ENCODE results near the gene VILL. TPM values are rescaled to one million over a fixed set of nuclear protein-coding genes. Genes with fewer than 3 reads are reported as not detected.
"Not testable (repeated sequence)": the region's sequence is repeated elsewhere in the genome, so short reads cannot be mapped to it uniquely, and the experiment has no call there.

The VILL gene
- total RNA-seq, 1 experiment from 2014 or later, result 1.2 TPM

- H3K27ac ChIP-seq (ENCODE audit: low read depth, low read length), result no peak overlapping the region
- POLR2A ChIA-PET, result no interaction called here
- no TSS peak for BruUV-seq (replicated peaks)
Measured at GRCh38 chr3:37987751-37988179, 2.8 kb upstream of the VILL start.

GRCh38 chr3:37988376-37988775 lies 2.2 kb upstream of the VILL start:
- H3K9me2 ChIP-seq (ENCODE audit: insufficient read depth); H4K20me1 ChIP-seq (ENCODE audit: insufficient read depth); ATAC-seq; H3K79me2 ChIP-seq (ENCODE audit: insufficient read depth, low read length); H3K27ac ChIP-seq (ENCODE audit: low read depth, low read length); H3K9me3 ChIP-seq (ENCODE audit: control insufficient read depth in 1 of 2, insufficient read depth in 1 of 2, low read depth in 1 of 2, low read length in 2 of 2); RAD21 ChIA-PET (ENCODE audit: low non-redundant PET in 1 of 2, low total read pairs in 2 of 2, uncharacterized antibody in 2 of 2, unreplicated experiment in 2 of 2); BruUV-seq (replicated peaks); POLR2A ChIA-PET; DNase-seq (ENCODE audit: low read depth, low spot score); H3K4me3 ChIP-seq (replicated peaks in 1 of 2; ENCODE audit: low read depth in 1 of 2, low read length in 2 of 2); H3K27me3 ChIP-seq (ENCODE audit: insufficient read depth, low read length); H2AFZ ChIP-seq (ENCODE audit: low read depth, low read length, poor library complexity, severe bottlenecking); H3K36me3 ChIP-seq (ENCODE audit: control insufficient read depth in 1 of 2, insufficient read depth in 2 of 2, low read length in 2 of 2); H3K9ac ChIP-seq (ENCODE audit: low read length); H3K4me2 ChIP-seq (ENCODE audit: low read length); intact Hi-C loops (cut with micrococcal nuclease): not testable (repeated sequence)
- H3K4me1 ChIP-seq (ENCODE audit: control insufficient read depth in 1 of 2, insufficient read depth in 2 of 2, low read length in 2 of 2), result peaks cover 10 to 30% of the 10 kb centered on the region in 2 experiments; a peak in 3 of 4 replicates
- CTCF ChIA-PET, result interaction anchor here (1.0 kb wide), 1 partner anchor 133 kb away, joined by 3 read pairs; no protein-coding TSS in a partner anchor

More at GRCh38 chr3:37987751-37988179, 2.8 kb upstream of the VILL start:
- no peaks in the 10 kb centered on the region for H3K27me3 ChIP-seq (ENCODE audit: insufficient read depth, low read length)
- ChIA-PET RAD21 (ENCODE audit: low non-redundant PET in 1 of 2, low total read pairs in 2 of 2, uncharacterized antibody in 2 of 2, unreplicated experiment in 2 of 2) (no interaction called here), CTCF (no interaction called here)
- no peak overlapping the region for H3K9ac ChIP-seq (ENCODE audit: low read length)
- no peak overlapping the region for H3K4me3 ChIP-seq (replicated peaks in 1 of 2; ENCODE audit: low read depth in 1 of 2, low read length in 2 of 2)
- intact Hi-C loops (cut with micrococcal nuclease), result no loop called here
- TF ChIP-seq EZH2 (IDR thresholded peaks at IDR 0.05) (no peak), MAX (IDR thresholded peaks at IDR 0.05) (no peak), EZH2phosphoT487 (IDR thresholded peaks at IDR 0.05; ENCODE audit: borderline replicate concordance) (no peak)
- no peaks in the 10 kb centered on the region for H3K9me2 ChIP-seq (ENCODE audit: insufficient read depth)
- H3K4me1 ChIP-seq (ENCODE audit: control insufficient read depth in 1 of 2, insufficient read depth in 2 of 2, low read length in 2 of 2), result peaks cover 10 to 25% of the 10 kb centered on the region in 2 experiments; a peak in 3 of 4 replicates
- H3K36me3 ChIP-seq (ENCODE audit: control insufficient read depth in 1 of 2, insufficient read depth in 2 of 2, low read length in 2 of 2), result no peaks in the 10 kb centered on the region
- H3K79me2 ChIP-seq (ENCODE audit: insufficient read depth, low read length), result no peaks in the 10 kb centered on the region
- no peaks in the 10 kb centered on the region for H3K9me3 ChIP-seq (ENCODE audit: control insufficient read depth in 1 of 2, insufficient read depth in 1 of 2, low read depth in 1 of 2, low read length in 2 of 2)
- ATAC-seq (no peak), DNase-seq (ENCODE audit: low read depth, low spot score) (no peak)
- no peak overlapping the region for H3K4me2 ChIP-seq (ENCODE audit: low read length)
- no peaks in the 10 kb centered on the region for H4K20me1 ChIP-seq (ENCODE audit: insufficient read depth)
- no peak overlapping the region for H2AFZ ChIP-seq (ENCODE audit: low read depth, low read length, poor library complexity, severe bottlenecking)
